MM.1S (cell line): ENCODE data around the gene DNASE2B.

Experiments used
- CTCF ChIP-seq: fragments of 300-600 bp; sonication (generic); IDR thresholded peaks from 2 replicates; pipeline ENCODE4 v1.5.1; 2016; ENCODE audit warnings: antibody characterized with exemption, low read length, mixed read lengths
- EZH2 ChIP-seq: fragments of 300-600 bp; sonication (generic); optimal IDR thresholded peaks from 2 replicates; pipeline ENCODE3; 2017; ENCODE audit warnings: low read depth, mild to moderate bottlenecking, antibody characterized with exemption, low read length, mixed read lengths

GRCh38 chr1:84387480-84388163 is 10.7 kb upstream of the DNASE2B start:
- TF ChIP-seq CTCF (no peak), EZH2 (no peak)
